Measurements from ENCODE around the gene CD48.

Gene CD48

DNA sequence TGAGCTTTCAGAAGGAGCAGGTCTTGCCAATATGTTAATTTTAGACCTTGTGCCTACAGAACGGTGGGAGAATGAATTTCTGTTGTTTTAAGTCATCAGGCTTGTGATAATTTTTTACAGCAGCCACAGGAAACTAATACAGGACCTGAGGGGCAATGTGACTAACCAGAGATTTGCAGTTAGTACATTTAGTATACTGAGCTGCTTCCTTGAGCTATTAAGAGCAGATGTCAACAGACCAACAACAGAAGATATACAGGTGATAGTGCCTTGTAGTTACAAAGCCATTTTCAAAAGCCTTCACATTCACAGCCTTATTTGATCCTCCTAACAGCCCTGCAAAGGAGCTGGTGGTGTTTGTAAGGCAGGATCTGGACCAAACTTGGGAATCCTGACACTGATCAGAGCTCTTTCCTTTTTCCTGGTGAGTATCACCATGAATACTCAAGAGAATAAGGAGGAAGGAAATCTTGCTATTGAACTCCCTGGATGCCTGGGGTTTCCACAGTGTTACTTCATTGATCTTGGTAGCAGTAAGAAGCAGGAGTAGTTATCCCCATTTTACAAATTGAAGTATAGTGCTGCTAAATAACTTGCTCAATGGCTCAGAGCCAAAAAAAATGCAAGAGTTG is 60.1 kb downstream of the CD48 start:
- no peak for DNase-seq

DNA sequence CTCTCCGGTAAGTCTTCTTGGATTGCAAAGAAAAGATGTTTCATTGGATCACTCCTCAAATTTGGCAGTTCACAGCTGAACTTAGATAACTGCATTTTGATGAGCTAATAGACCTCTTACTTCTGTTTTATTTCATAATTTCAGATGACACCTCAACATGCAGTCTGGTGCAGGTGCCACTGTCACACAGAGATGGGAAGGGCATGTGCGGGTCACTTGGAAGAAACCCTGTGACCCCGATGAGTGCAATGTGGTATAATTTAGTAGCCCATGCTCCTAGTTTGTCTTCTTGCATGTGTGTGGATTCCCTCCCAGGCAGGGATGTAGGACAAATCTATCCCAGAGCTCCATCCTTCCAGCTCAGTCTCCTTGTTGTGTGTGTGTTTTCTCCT is 64.3 kb downstream of the CD48 start:
- DNase-seq: no peak

DNA sequence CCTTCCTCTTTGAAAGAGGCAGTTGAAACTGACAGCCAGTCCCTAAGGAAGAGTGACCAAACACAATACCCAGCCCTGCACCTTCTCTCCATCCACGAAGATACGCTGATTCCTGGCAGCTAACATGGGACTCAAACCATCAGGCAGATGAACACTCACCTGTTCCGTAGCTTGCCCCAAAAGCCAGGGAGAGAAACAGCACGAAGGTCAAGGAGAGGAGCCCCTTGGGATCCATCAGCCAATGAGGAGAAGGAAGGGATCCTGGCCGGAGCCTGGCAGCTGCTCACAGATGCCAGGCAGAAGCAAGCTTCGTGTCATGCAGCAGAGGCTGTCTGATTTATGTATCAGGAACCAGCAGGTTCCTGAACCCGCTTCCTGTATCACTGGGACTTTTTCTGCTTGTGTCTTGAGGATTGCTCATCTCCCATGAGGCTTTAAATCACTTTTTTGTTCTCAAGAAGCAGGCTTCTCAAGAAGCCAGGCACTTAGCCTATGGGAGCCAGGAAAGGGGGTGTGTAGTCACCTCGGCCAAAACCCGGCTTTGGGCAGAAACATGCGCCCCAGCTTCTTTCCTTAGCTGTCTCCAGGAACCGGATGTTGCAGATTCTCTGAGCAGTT is 64.8 kb downstream of the CD48 start, which contains the start of gene SLAMF1:
SLAMF1 (minus strand) TSS at position 334 of the 618 bp plus-strand sequence; CDS start at position 235, 99 bp downstream.
- DNase-seq: no peak

DNA sequence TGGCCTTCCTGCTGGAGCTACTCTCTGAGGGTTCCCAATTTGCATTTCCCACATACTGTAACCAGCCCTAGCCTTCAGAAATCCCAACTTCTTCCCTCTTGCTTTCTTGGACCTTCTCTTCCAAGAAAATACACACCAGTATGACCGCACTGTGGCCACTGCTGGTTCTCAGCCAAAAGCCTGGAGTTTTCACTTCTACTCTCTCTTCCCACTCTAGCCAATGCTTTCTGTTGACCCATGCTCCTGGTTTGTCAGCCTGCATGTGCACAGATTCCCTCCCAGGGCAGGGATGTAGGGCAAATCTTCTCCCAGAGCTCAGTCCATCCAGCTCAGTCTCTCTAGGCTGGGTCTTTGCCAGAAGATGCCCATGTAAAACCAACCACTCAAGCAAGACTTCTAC is 65.4 kb downstream of the CD48 start:
- no peak for DNase-seq

DNA sequence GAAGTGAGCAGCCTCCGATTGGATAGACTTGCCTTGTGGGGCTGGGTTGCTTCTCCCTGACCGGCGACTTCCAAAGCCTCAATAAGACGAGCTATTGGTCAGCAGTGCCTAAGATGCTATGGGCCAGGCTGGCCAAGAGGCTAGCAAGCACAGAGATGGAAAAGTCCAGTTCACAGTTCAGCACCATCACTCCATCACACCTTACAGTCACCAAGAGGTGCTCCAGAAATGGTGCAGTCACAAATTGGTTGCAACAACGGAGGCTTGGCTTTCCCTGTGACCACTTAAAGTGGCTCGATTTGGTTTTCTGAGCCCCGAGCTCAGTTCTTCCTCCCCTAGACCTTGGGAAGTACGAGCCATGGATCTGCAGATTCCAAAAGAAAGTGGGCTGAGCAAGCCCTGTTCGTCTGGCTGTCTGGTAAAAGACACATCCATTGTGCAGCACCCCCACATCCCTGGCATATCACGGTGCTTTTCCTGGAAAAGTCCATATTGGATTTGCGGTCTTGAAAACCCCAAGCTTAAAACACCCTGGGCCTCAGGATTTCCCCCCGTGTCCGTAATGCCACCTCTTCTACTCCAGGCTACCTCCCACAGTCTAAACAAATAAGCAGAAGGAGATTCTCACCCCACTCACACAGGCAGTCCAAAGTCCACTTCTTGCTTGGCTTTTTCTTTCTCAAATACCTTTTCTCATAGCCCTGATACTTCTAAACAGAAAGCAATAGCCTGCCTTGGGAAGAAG is 66.1 kb downstream of the CD48 start:
- no peak for DNase-seq

DNA sequence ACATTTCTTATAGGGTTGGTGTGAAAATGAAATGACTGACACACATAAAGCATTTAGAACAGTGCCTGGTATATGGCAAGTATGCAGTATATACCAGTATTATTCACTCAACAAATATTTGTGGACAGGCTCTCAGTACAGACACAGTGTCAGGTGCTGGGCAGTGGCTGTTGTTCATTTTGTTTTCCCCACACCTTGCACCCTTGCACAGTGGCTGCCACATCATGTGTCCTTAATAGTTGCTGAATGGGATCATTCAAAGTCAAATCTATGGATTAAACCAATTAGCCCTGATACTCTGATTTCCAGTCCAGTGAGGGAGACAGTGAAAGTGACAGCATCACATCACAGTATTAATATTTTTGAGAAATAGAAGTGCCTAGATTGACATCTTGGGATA is 67.2 kb downstream of the CD48 start:
- no peak for DNase-seq

DNA sequence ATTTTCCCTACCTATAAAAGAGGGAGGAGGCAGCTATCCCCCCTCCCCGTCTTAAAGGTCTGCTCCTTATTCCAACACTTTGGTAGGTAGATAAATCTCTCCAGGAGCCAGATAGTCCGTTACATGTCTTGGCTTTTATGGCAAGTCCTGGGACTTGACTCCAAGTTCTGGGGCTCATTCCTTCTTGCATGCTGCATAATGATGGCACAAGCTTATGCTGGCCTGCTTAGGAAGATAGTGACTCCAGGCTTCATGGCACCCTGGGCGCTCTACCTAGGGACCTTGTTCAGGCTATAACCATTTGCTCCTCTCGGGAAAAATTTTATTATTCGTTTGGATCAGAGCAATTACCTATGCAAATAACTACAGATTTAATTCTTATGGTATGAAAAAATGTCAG is 68.5 kb downstream of the CD48 start:
- no peak for DNase-seq

DNA sequence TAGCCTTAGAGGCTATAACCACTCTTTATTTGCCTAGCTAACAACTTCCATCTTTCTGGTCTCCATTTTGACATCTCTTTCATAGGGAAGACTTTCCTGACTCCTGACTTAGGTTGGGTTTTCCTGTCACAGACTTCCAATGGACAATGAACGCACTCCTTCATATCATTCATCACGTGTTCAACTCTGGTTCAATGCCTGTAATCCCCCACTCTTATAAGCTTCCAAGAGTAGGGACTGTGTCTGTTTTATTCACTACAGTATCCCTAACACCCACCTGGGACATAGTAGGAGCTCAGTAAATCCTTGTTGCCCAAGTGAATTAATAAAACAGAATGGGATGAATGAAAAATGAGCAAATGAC is 69.4 kb downstream of the CD48 start:
- no peak for DNase-seq

DNA sequence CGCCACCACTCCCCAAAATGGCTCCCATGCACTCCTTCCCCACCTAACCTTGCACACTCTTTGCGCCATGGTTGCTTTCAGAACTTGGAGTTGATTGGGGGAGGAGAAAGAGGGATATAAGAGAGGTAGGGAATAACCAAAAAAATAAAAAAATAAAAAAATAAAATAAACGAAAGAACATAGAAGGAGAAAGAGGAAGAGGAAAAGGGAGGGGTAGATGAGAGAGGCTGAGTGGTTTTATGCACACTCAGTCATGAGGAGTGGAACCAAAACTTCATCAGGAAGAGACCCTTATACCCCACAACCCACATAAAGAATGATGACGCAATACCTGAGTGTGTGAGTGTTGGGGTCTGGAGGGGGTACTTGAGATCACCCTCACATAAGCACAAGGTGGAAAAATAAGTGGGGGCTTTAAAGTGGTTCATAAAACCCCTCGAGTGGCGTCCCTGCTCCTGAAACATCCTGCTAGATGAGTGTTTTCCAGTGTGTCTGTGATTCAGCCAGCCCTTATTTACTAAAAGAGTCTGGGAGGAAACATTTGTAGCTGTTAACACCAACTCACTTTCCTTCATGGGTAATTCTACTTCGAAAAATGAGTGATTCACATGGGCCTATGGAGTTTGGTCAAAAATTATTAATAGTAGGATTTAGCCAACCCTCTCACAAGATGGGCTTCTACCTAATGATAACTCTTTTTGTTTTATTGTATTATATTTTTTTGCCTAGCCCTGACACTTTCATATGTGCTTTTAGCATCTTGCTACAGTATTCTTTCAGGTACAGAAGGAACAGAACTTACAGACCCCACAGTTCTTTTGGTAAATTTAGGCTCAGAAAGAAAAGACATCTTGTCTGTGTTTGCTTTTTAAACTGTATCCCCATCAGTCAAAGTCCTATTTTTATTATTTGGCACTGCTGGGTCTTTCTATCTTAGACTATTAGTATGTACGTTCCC is 70.0 kb downstream of the CD48 start:
- no peak for DNase-seq

DNA sequence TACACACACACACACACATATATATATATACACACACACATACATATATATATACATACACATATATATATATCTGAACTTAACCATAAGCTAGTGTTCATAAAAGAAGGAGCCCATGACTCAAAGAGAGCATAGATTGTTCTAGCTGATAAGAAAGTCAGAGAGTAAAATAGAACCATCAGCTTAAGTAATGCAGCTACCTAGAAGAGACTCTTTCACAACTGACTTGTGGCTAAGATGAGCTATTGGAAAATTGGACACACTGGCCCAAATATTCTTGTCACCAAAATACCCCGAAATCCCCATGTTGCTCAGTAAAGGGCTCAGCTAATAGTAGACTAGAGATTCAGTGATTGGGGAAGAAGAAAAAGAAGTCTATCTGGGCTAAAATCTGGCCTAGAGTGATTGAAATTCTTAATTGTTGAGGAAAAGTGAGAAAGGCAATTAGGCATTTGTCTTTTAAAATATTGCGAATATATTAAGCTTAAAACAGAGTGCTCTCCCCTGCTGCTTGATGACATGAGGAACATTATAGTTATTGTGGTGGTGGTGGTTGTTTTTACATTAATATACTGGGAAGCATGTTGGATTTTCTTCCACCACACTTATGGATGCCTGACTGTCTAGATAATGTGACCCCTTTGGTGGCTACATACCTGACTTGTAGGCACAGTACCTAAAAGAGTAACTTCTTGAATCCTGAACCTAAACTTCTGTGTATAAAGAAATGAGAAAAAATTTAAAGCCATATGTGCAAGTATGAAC is 71.1 kb downstream of the CD48 start:
- no peak for DNase-seq

DNA sequence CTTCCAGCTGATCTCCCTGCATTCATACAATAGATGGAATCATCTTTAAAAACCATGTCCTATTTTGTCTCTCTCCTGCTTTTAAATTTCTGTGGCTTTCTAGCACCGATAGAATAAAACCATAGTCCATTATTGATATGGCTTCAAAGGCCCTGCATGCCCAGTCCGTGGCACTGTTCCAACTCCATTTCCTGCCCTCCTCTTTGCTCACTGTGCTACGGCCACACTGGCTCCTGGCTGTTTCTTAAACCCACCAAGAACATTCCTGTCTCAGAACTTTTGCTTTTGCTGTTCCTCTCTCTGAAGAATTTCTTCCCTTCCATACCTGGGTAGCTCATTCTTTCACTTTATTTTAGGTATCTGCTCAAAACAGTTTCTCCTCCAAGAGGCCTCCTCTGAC is 72.0 kb downstream of the CD48 start:
- no peak for DNase-seq

DNA sequence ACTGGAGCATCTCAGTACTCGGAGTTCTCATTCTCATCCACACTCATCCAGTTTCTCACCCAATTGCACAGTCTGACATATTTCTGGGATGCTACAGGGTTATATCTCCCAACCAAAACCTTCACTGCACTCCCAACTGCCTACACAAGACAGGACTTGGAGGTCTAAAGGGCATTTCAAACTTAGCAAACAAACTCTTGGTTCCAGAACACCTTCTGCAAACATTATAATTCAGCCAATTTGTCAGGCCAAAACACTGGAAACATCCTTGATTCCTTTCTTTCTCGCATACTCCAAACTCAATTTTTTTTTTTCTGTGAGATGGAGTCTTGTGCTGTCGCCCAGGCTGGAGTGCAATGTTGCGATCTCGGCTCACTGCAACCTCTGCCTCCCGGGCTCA is 72.7 kb downstream of the CD48 start:
- no peak for DNase-seq

DNA sequence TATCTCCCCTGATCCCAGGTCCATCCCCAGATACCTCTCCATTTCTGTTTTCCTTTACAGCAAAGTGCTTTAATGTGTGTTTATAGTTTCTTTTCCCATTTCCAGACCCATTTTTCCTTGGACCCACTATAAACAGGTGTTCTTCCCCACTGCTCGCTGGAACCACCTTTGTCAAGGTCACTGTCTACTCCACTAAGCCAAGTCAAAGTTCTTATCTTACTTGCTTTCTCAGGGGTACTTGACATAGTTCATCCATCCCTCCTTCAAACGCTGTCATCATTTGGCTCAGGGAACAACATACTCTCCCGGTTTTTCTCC is 73.1 kb downstream of the CD48 start:
- no peak for DNase-seq

DNA sequence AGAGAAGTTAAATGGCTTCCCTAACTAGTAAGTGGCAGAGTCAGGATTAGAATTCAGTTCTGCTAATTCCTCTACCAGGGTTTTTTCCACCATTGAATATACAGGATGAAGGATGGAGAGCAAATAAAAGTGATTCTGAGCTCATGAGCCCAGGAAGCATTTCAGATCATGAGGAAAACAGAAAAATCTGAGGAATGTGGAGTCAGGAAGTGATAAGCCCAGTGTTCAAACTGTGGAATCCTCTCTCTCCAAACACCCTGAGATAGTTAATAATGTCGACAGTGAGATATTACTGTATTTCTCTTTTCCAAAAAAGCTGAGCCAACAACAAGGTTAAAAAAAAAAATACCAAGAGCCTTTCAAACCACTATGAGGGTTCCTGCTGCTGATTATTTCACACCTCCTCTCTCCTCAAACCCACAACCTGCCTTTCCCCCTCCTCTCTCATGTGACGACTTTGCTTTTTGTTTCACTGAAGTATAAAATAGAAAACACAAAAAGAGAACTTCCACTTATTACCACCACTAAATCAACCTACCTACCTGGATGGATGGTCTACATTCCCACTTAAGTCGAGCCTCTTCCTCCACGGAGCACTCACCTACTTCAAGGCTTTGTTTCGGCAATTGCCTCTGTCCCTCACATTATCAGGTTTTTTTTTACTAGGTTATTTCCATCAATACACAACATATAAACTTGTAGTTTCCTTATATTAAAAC is 73.6 kb downstream of the CD48 start:
- no peak for DNase-seq

DNA sequence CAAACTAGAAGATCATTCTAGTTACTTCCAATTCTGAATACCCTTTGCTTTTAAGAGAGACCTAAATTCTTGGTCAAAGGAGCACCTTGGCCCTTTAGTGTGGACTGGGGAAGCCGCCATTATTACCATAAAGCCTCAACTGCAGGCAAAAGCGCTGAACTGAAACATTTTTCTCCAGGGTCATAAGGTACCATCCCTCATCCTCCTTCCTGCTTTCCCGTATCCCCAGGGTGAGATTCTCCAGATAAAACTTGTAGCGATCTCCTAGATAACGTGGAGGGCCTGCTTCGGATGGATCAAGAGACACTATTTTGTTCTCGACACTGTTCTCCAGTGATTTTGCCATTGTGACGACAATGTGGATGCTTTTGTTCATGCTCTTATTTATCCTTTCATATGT is 74.6 kb downstream of the CD48 start:
- DNase-seq: no peak

DNA sequence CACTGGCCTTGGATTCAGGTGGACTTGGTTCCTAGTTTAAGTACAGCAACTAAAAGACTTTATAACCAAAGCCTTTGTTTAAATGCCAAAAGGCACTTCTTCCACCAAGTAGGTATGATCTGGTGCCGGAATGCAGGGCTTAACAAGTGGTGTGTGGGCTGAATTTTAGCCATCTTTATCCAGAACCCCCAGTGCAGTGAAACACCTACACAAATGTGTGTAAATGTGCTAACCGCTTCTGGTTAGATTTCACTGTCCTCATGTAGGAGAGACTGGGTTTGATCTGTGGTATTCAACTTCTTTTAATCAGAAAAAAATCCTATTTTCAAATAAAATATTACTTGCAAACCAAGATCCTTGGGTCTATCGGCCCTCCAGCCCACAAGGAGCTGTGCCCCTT is 75.1 kb downstream of the CD48 start:
- DNase-seq: no peak

DNA sequence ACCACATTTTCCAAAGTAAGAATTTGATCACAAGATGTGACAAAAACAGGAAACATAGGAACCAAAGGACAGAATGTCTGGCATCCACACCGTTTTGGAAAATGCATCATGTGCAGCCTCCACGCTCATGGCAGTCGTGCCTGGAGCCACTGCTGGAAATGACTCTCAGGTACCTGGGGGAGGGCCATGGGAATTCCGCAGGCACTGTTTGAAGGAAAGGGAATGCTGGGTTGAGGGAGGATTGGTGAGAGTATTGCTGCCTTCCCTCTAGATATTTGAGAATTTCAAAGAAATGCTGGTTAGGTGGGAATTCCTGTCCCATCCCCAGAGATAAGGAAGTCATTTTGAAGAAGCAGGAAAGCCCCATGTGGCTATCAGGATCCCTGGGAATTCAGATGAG is 75.5 kb downstream of the CD48 start:
- no peak for DNase-seq

DNA sequence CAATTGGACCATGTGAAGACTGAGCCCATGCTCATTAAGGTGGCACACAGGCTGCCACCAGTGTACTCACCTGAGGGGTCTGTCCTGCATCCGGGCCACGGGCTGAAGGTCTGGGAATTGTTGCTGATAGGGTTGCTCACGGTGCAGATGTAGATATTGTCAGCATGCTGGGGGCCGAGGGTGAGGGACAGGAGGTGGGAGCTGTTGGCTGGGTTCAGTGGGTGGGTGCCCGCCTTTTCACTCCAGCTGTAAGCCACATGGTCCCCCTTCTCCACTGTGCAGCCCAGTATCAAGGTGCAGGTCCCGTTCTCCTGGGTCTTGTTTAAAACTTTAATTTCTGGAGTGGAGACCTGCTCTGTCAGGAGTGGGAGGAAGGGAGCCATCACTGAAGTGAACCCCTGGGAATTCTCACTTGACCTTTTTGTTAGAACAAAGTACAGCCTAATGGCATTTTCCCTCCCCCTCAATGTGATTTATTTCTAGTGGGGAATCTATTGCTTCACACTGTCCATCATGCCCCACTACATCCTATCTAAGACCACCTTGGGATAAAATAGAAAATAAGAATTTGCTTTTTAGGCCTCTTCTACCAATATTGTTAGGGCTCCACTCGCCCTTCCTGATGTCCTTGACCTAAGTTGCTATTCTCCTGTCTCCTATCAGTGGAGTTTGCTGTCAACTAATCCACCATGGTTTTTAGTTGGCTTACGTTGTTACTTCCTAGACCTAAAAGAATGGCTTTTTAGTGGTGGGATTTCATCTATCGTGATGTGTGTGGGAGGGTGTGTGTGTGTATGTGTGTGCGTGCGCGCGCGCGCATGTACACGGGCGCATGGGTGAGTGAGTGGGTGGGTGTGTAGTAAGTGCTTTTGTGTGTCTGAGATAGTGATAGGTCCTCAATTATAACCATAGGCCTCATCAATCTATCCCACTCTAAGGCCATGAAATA is 76.8 kb downstream of the CD48 start:
- DNase-seq: no peak

DNA sequence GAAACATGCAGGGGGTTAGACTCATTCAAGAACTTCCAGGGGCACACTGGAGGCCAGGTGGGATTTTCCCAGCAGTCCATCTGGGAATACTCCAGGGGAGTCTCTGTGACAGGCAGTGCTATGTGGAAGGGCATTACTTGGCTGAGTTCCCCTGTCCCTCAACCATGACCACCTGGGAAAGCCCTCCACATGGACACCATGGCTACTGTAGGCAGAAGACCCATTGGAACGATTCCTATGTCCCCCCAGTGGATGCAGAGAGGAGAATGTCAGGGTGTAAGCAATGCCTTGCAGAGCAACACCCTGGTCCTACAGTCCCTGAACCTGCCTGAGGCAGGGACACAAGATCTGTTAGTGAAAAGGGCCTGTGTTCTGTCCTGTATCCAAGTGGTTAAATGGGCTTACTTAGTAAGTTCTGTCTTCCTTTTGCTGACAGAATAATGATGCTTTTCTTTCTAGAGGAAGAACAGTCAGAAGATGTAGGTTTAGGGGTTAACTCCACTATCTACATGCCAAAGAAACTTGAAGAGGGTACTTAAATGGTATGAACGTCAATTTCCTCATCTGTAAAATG is 78.2 kb downstream of the CD48 start:
- no peak for DNase-seq

DNA sequence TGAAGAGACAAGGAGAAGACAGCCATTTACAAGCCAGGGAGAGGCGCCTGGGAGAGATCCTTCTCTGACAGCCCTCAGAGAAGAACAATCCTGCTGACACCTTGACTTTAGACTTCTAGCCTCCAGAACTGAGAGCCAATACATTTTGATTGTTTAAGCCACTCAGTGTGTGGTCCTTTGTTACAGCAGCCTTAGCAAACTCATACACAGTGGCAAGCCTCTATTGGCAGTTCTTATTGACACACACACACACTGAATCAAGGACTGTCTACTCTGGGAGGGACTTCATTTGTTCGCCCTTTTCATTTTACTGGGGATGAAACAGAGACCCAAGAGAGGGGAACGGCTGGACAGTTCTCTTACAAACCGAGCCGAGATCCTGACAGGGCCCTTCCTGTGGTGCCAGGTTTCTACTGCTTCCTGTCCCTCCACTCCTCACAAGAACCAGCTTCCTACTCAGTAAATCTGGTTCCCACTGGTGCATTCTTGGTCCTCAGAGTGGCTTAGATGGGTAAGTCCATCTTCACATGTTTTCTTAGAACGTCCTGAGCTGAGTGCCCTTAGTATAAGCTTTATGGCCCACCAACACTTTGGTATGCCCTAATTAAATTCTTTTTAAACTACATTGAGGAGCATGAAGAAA is 79.5 kb downstream of the CD48 start:
- DNase-seq: no peak

Measured in activated gamma-delta T cell (primary cell).